Thymus (tissue), 11 donors: ENCODE measurements around the gene SPDYA. TPM values are rescaled to one million over a fixed set of nuclear protein-coding genes. Genes with fewer than 3 reads are reported as not detected.

ENCODE experiments used
- DNase-seq, 9 donors: peaks; one replicate each; pipeline ENCODE4 v3.0.0-alpha.2; 2013; ENCODE audit warnings: low spot score in 9 of 9, low read depth in 6 of 9, missing footprints in 1 of 9
- H3K27ac ChIP-seq, 2 donors: one replicate each; pipeline ENCODE4 v1.5.1; 2013; ENCODE audit warnings: control low read depth in 1 of 2, low read depth in 1 of 2, low read length in 1 of 2, mild to moderate bottlenecking in 1 of 2, moderate library complexity in 1 of 2
- H3K27me3 ChIP-seq, 2 donors: one replicate each; pipeline ENCODE4 v1.5.1; 2013; ENCODE audit warnings: low read length in 1 of 2; ENCODE audit not compliant: control insufficient read depth in 2 of 2, insufficient read depth in 1 of 2
- H3K36me3 ChIP-seq, 2 donors: one replicate each; pipeline ENCODE4 v1.5.1; 2013; ENCODE audit warnings: low read length in 1 of 2, mild to moderate bottlenecking in 1 of 2, moderate library complexity in 1 of 2; ENCODE audit not compliant: control insufficient read depth in 2 of 2, insufficient read depth in 2 of 2
- H3K4me1 ChIP-seq, 2 donors: one replicate each; pipeline ENCODE4 v1.5.1; 2013; ENCODE audit warnings: low read length in 2 of 2; ENCODE audit not compliant: control insufficient read depth in 2 of 2, insufficient read depth in 2 of 2
- H3K4me3 ChIP-seq, 2 donors: one replicate each; pipeline ENCODE4 v1.5.1; 2013; ENCODE audit warnings: low read length in 2 of 2, control low read depth in 1 of 2, mild to moderate bottlenecking in 1 of 2
- H3K9me3 ChIP-seq, 2 donors: one replicate each; pipeline ENCODE4 v1.5.1; 2013; ENCODE audit warnings: low read length in 1 of 2, mild to moderate bottlenecking in 1 of 2; ENCODE audit not compliant: control insufficient read depth in 2 of 2, insufficient read depth in 1 of 2
- WGBS: extraction: QIAGEN DNeasy Blood & Tissue Kit; methylation state at CpG from one replicate; pipeline ENCODE4 v1.1.7; 2013; 5-methylcytosine and 5-hydroxymethylcytosine counted together
- polyA plus RNA-seq: library from polyadenylated mRNA; stranded (reverse); fragments of 200-250 nt; gene quantifications from one replicate; pipeline ENCODE4 v1.2.3, GENCODE V29; 2013
- total RNA-seq: library from RNA; stranded (reverse); fragments of 120-200 nt; gene quantifications from one replicate; pipeline ENCODE4 v1.2.4, GENCODE V29; 2013
- donor health status: healthy.

SPDYA gene
- total and polyA plus RNA-seq, 2 donors: 0.21 to 0.47 TPM

DNA sequence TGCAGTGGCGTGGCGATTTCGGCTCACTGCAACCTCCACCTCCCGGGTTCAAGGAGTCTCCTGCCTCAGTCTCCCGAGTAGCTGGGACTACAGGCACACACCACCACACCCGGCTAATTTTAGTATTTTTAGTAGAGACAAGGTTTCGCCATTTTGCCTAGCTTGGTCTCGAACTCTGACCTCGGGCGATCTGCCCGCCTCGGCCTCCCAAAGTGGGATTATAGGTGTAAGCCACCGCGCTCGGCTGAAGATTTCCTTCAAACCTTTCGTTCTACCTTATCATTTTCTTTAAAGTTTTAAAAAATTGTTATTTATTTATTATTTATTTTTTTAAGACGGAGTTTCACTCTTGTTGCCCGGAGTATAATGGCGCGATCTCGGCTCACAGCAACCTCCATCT is 82.9 kb downstream of the SPDYA start:
- no peak overlapping the region for H3K4me3 ChIP-seq
- no peak overlapping the region for H3K27ac ChIP-seq
- peaks cover 2 to 3% of the 10 kb centered on the region in 2 donors for H3K27me3 ChIP-seq
- WGBS: 97% methylated on average over 21 of the region's 21 CpGs
- peaks cover 0 to 6% of the 10 kb centered on the region in 2 donors for H3K9me3 ChIP-seq
- no peak for DNase-seq
- peaks cover 7 to 10% of the 10 kb centered on the region in 2 donors for H3K4me1 ChIP-seq
- no peaks in the 10 kb centered on the region for H3K36me3 ChIP-seq

DNA sequence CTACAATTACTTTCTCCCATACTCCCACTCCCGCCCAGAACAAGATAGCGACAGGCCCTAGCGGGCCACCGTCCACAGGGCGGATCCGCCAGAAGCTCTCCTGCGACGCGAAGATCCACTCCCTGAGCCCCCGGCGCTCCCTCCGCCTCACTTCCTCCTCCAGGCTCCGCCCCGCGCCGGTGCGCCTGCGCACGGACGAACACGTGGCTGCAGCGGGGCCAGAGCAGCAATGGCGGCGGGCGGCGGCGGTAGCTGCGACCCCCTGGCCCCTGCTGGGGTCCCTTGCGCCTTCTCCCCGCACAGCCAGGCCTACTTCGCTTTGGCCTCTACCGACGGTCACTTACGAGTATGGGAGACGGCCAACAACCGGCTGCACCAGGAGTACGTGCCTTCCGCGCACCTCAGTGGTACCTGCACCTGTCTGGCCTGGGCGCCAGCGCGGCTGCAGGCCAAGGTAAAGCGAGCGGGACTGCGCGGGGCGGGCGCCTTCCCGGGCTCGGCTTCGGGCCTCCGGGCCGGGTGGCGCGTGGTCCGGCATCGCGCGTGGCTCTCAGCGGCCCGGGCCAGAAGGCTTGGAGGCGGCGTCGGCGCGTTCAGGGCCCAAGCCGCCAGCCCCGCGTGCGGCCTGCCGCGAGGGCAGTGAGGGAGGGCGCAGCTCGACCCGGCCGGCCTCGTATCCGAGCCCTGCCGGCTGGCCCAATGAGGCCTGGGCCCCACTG is 84.0 kb downstream of the SPDYA start, which contains the start of gene WDR43:
WDR43 (plus strand) TSS at position 198 of the 719 bp plus-strand sequence; CDS start at position 230, 32 bp downstream.
- peak within 1 kb of the TSS; percentile 52 to 84 for H3K27ac ChIP-seq
- peak within 1 kb of the TSS; percentile 78 to 83 for H3K4me3 ChIP-seq
- H3K27me3 ChIP-seq: peaks cover 2 to 3% of the 10 kb centered on the region in 2 donors
- DNase-seq: peak; percentile 87 to 98 (median 95)
- peaks cover 0 to 6% of the 10 kb centered on the region in 2 donors for H3K9me3 ChIP-seq
- H3K4me1 ChIP-seq: peaks cover 7 to 10% of the 10 kb centered on the region in 2 donors
- under 1% methylated on average over 79 of the region's 79 CpGs for WGBS
- H3K36me3 ChIP-seq: no peaks in the 10 kb centered on the region

DNA sequence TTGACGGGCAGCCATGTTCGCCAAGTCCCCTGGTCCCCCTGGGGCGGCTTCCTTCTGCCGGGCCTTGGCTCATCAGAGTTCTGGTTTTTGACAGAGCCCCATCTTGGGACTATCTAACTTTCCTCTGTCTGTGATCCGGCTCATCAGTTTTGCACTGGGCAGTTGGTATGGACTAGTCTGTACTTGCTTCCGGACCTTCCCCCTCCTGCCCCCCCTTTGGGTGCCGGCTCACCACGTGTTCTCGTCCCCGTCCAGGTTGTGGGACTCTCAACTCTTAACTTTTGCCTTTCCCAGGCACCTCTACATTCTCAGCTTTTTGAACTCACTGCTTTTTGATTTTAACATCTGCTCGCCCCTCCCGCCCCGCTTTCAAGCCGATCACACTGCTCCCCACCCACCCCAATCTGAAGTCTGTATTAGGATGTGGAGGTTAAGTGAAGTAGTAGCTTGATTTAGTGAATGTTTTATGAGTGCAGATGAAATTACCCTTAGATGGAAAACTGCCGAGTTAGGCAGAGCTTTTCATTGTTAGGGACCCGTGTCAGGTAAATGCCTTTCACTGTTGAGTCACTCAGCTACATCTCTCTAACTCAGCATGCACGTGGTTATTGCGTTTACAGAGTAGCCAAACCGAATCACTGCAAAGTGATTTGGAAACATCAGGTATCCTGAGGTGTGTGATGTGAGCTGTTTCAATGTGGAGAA is 84.7 kb downstream of the SPDYA start:
- WGBS: under 1% methylated on average over 19 of the region's 19 CpGs
- peak in 8 of 9 donors; percentile 4 to 47 (median 18) for DNase-seq

DNA sequence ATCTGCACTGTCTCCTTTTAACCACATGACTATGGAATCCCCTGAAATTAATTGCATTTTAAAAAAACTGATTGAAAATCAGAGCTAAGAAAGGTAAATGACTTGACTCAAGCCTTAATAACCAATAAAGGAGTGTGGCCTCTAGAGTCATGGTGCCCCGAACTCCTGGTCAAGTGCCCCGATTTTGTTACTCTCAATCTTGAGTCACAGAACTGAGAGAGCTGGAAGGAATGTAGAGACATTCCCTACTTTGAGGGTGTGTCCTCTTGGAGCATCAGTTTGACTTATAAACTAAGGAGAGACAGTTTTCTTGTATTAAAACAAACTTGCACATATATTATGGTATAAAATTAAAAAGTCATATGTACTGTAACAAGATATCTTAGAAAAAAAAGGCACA is 86.3 kb downstream of the SPDYA start:
- peaks cover 0 to 5% of the 10 kb centered on the region in 2 donors for H3K36me3 ChIP-seq
- 96% methylated on average over 2 of the region's 2 CpGs for WGBS
- DNase-seq: no peak
- H3K27ac ChIP-seq: no peak overlapping the region
- H3K27me3 ChIP-seq: peaks cover 0 to 2% of the 10 kb centered on the region in 2 donors
- no peak overlapping the region for H3K4me3 ChIP-seq
- peaks cover 0 to 6% of the 10 kb centered on the region in 2 donors for H3K9me3 ChIP-seq
- peaks cover 7 to 10% of the 10 kb centered on the region in 2 donors for H3K4me1 ChIP-seq

More for the DNA sequence above, 84.7 kb downstream of the SPDYA start:
- Histone ChIP-seq H3K4me3 (peak overlapping the region; percentile 78 to 83), H3K36me3 (no peaks in the 10 kb centered on the region), H3K9me3 (peaks cover 0 to 6% of the 10 kb centered on the region in 2 donors), H3K4me1 (peaks cover 7 to 10% of the 10 kb centered on the region in 2 donors), H3K27ac (peak overlapping the region; percentile 52 to 84), H3K27me3 (peaks cover 0 to 2% of the 10 kb centered on the region in 2 donors)

DNA sequence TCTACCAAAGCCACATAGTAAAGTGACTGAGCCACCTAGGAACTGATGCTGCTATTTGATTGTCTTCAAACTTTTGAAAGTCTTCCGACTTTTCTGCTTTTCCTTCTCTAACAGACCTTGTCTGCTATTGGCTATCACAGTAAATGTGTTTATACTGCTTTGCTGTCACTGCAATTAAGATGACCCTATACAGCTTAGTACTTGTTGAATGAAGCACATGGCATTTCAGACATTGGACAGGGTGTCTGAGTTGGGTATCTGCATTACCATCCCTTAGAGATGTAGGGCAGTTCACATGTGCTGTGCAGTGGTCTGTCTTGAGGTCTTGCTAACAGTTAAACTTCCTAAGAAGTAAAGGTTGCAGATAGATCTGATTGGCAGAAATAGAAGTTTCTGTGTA is 87.4 kb downstream of the SPDYA start:
- 83% methylated on average over 1 of the region's 1 CpG for WGBS
- Histone ChIP-seq H3K27me3 (no peaks in the 10 kb centered on the region), H3K27ac (no peak overlapping the region), H3K9me3 (peaks cover 0 to 6% of the 10 kb centered on the region in 2 donors), H3K4me3 (no peak overlapping the region), H3K4me1 (peaks cover 7 to 10% of the 10 kb centered on the region in 2 donors), H3K36me3 (peaks cover 5 to 13% of the 10 kb centered on the region in 2 donors)
- no peak for DNase-seq

Other genes with a start within 250 kb of the SPDYA start
- gene PPP1CB, start 59.0 kb upstream of the SPDYA start, total RNA-seq: 119 TPM
- gene PPP1CB, start 59.0 kb upstream of the SPDYA start, polyA plus RNA-seq: 153 TPM
- 11.3 TPM for gene TRMT61B, start 59.5 kb downstream of the SPDYA start, total RNA-seq
- 42.4 TPM for gene TRMT61B, start 59.5 kb downstream of the SPDYA start, polyA plus RNA-seq
- 49.0 TPM for gene WDR43, start 83.8 kb downstream of the SPDYA start, total RNA-seq
- gene WDR43, start 83.8 kb downstream of the SPDYA start, polyA plus RNA-seq: 15.6 TPM
- gene TOGARAM2, start 170.5 kb downstream of the SPDYA start, total RNA-seq: 0.90 TPM
- gene TOGARAM2, start 170.5 kb downstream of the SPDYA start, polyA plus RNA-seq: 3.3 TPM